ENCODE measurements around the gene GALNT16.
A peak's percentile ranks its signal among the peaks of the same experiment; 100 is the strongest.

The GALNT16 gene

GRCh38 chr14:69303086-69303485 is 43.1 kb downstream of the GALNT16 start:
- no peak overlapping the region for H3K4me3 ChIP-seq

GRCh38 chr14:69312608-69313007 is 52.6 kb downstream of the GALNT16 start:
- H3K27ac ChIP-seq, result peak overlapping the region in 1 of 21 experiments; percentile 46

More at GRCh38 chr14:69303086-69303485, 43.1 kb downstream of the GALNT16 start:
- H3K27ac ChIP-seq, result no peak overlapping the region

DNA sequence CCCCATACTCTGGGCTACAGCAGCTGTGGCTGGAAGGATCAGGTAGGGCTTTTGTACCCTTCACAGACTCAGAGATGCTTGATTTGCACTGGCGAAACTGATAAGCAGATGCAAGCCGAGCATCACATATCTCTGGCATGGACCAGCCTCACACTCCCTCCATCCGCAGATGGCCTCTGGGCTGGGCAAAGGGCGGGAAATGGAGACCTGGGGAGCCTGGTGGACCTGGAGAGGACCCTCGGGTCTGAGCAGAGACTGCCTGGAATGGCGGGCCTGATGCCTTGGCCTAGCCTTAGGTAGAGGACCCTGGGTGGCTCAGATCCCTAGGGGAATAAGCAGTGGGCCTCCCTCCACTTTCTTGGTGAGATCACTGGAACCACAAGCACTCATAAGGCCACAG is 53.2 kb downstream of the GALNT16 start:
- peak overlapping the region in 1 of 21 experiments; percentile 46 for H3K27ac ChIP-seq
- no peak overlapping the region for H3K4me3 ChIP-seq

More at GRCh38 chr14:69312608-69313007, 52.6 kb downstream of the GALNT16 start:
- H3K4me3 ChIP-seq, result no peak overlapping the region

DNA sequence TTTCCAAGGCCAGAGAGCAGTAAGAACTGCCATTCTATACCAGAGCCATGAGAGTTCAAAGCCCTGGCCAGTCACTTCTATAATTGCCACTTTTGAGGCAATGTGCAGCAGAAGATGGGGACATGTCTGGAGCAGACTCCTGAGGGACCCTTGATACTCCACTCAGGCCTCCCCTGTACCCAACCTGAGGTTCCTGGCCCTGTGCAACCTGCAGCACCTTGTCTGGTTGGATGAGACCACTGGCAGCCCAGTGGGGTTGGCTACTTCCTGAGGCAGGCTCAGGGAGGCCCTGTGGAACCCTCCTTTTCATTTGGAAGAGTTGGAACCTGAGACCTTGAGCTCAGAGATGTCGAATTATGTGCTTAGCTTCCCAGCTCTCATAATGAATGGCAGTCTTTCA is 54.4 kb downstream of the GALNT16 start:
- Histone ChIP-seq H3K4me3 (no peak overlapping the region), H3K27ac (peak overlapping the region in 3 of 21 experiments; percentile 16 to 56 (median 45))

GRCh38 chr14:69315301-69315700 is 55.3 kb downstream of the GALNT16 start:
- no peak overlapping the region for H3K4me3 ChIP-seq
- peak overlapping the region in 3 of 21 experiments; percentile 6 to 56 (median 45) for H3K27ac ChIP-seq

DNA sequence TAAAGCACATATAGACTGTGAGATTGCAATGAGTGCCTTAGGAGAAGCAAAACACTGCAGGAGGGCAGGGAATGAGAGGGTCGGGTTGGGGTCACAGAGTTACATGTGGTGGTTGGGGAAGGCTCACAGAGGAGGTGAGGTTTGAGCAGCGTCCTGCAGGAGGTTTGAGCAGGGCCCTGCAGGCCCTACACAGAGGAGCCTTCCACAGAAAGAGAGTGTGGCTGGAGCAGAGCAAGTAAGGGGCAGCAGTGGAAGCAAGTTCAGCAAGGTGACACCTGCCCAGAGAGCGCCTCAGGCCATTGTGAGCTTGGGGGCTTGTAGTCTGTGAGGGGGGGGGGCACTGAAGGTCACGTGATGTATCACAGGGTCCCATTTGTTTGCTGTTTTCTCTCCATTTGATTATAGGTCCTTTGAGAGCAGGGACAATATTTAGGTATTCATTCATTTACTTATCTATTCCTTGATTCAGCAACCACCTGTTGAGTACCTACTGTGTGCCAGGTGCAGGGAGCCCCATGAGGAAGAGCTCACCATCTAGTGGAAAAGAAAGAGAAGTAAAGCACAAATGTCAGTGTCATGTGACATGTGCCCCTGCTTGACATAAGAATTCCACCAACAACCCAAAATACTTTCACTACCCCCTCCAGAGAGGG is 56.6 kb downstream of the GALNT16 start:
- Histone ChIP-seq H3K4me3 (no peak overlapping the region), H3K27ac (peak overlapping the region in 4 of 21 experiments; percentile 11 to 63 (median 36))

- no peak overlapping the region for H3K4me3 ChIP-seq
- peak overlapping the region in 11 of 21 experiments; percentile 1 to 71 (median 42) for H3K27ac ChIP-seq
Observed at GRCh38 chr14:69317102-69317755, 57.3 kb downstream of the GALNT16 start.

DNA sequence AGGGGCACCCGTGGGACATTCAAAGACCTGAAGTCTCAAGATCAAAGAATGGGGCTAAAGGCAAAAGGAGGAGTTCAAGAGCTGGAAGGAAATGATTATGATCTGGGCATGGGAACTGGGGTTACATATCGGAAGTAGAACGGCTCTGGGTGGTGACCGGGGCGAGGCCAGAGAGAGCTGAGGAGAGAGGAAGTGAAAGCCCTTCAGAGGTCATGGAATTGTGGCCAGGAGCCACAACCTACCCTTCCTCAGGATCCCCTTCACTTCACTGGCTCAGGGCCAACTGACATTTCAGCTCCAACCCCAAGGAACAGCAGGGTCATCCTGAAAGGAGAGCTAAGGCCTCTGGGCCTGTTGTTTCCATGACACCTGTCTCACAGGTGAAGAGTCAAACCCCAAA is 57.8 kb downstream of the GALNT16 start:
- H3K27ac ChIP-seq, result peak overlapping the region in 11 of 21 experiments; percentile 1 to 71 (median 42)
- H3K4me3 ChIP-seq, result no peak overlapping the region

DNA sequence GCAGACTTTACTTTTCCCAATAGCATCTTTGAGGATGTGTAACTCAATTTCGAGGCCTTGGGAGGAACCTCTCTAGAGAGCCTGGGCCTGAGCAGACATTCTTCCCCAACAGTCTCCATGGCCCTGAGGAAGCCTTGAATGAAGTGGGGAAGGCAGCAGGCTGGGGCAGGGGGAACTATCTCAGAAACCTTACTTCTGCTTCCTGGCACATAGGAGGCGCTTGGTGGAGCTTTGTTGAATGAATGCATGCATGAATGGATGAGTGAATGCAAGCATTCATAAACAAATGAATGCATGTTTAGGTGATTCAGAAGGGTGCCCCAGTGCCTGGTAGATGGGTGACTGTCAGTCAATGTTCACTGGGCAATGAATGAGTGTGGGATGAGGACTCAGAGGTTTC is 58.3 kb downstream of the GALNT16 start:
- peak overlapping the region in 8 of 21 experiments; percentile 4 to 71 (median 40) for H3K27ac ChIP-seq

DNA sequence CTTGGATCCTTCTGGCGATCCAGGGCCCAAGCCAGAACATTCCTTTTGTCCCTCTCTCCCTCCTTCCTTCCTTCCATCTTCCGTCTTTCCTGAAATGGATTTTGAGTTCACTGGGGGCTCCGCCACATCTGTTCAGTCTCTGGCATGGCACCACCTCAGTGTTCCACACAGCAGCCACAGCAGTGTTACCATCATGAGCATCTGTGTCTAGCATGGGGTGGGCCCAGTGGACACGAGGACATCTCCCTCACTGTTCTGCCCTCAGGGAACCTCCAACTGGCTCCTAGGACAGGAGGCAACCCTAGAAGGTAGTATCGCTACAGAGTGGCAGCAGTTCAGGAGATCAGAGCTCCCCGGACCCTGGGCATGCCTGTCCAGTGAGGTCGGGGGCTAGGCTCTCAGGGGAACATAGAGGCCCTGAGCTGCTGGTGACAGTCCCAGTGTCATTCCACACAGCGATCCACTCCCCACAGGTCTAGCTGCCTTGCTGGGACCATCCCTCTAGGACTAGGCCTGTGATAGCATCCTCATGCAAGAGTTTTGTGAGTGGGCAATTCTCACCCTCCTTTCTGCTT is 59.0 kb downstream of the GALNT16 start:
- Histone ChIP-seq H3K27ac (peak overlapping the region in 1 of 21 experiments; percentile 35), H3K4me3 (no peak overlapping the region)

More for the DNA sequence above, 58.3 kb downstream of the GALNT16 start:
- H3K4me3 ChIP-seq, result no peak overlapping the region

DNA sequence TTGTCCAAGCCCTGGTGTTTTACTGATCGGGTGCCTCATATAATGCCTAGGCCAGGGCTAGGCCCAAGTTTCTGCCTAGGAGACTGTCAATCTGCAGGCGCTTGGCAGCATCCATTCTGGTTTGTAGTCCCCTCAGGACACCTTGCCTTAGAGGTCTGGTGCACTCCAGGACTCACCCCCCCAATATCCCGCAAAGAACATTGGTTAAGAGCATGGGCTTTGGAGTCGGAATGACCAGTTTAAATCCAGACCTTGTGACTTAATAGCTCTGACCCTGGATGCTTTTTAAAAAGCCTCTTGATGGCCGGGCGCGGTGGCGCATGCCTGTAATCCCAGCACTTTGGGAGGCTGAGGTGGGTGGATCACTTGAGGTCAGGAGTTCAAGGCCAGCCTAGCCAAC is 60.0 kb downstream of the GALNT16 start:
- no peak overlapping the region for H3K27ac ChIP-seq
- no peak overlapping the region for H3K4me3 ChIP-seq

DNA sequence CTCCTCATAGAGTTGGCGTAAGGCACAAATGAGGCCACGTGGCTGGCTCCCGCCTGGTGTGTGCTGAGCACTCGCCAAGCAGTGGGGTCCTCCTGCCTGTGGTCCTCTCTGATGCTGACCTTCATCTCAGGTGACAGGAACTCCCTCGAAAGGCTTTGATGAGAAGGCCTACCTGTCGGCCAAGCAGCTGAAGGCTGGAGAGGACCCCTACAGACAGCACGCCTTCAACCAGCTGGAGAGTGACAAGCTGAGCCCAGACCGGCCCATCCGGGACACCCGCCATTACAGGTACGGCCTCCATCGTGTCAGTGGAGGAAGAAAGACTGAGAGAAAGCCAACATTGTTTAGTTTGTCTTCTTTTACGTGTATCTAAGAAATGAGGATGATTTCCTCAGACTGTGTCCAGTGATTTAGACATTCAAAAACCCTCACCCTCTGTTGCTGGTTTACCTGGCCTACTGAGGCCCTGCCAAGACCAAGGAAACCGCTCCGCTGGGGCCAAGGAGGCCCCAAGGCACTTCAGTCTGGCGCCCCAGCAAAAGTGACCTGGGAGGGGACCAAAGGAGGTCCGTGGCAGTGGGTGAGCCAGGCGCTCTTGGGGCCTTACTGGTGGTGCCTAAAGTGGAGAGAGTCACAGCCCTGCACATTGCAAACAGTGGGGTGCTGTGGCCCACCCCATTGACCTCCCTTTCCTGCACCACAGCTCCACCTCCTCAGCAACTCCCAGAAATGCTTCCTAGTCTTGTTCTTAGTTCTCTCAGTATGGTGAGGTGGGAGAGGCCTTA is 60.8 kb downstream of the GALNT16 start:
- Histone ChIP-seq H3K27ac (no peak overlapping the region), H3K4me3 (no peak overlapping the region)

DNA sequence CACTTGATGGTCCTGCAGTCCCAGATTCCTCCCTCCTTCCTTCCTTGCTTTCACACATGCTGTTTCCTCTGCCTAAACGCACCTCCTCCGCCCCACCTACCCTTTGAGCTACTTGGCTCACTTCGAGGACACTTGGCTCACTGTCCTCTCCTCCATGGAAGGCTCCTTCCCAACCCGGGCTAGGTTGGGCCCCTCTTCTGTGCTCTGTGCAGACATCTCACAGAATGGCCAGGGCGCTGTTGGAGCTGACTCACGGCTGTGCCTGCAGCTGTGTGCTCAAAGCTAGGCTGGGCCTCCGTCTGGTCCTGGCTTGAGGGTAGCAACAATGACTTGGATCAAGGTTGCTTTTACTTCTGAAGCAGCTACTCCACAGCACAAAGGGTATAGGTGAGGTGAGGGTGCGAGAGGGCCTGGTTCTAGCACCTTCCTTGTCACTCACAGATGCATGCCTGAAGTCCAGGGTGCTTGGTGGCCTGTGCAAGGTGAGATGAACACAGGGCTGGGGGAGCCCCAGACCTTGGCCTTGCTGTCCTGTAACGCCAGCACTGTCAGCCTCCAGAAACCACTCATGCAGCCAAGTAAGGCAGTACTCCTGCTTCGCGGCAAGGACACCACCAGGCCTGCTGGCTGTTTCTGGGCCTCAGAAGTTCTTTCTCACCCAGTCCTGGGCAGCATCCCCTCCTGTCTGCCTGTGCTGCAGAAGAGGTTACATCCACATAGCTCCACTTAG is 61.8 kb downstream of the GALNT16 start:
- no peak overlapping the region for H3K27ac ChIP-seq

GRCh38 chr14:69323266-69323998 is 63.5 kb downstream of the GALNT16 start:
- no peak overlapping the region for H3K4me3 ChIP-seq
- no peak overlapping the region for H3K27ac ChIP-seq

More for the DNA sequence above, 61.8 kb downstream of the GALNT16 start:
- no peak overlapping the region for H3K4me3 ChIP-seq

DNA sequence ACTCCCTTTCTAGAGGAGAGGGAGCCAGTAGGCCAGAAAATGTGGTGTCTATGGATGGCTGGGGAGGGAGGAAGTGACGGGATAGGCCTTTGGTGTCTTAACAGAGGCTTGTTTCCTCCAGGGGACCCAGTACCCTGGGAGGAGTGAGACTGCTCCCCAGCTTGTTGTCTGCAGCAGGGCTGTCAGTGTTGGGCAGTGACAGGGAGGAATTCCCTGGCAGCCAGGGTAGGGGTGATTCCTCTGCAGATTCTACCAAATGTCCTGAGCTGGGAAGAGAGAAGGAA is 64.0 kb downstream of the GALNT16 start:
- Histone ChIP-seq H3K27ac (peak overlapping the region in 1 of 21 experiments; percentile 17), H3K4me3 (no peak overlapping the region)

GRCh38 chr14:69324341-69324931 is 64.5 kb downstream of the GALNT16 start:
- Histone ChIP-seq H3K27ac (peak overlapping the region in 1 of 21 experiments; percentile 17), H3K4me3 (no peak overlapping the region)

DNA sequence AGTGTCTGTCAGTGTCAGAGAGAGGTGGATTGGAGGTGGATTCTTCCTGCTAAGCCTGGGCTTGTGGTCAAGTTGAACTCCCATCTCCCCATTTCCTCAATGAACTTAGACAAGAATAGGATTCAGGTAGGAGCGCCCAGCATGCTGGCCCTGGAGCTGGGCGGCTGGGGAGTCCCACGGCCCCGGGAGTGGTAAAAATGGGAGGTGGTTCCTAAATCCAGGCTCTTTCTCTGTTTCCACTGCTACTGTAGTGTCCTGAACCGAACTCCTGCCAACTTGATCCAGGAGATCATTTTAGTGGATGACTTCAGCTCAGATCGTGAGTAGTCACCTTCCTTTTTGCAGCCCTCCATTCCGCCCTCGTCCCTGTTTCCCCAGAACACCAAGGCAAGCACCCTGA is 65.1 kb downstream of the GALNT16 start:
- Histone ChIP-seq H3K27ac (no peak overlapping the region), H3K4me3 (no peak overlapping the region)

GRCh38 chr14:69325646-69326265 is 65.8 kb downstream of the GALNT16 start:
- H3K27ac ChIP-seq, result no peak overlapping the region
- no peak overlapping the region for H3K4me3 ChIP-seq

Data from skin epidermis (tissue), 12 donors.